Stimulated activated CD4-positive, alpha-beta T cell treated with anti-CD3 and anti-CD28 coated beads, Interleukin-4, amount 100 ng/mL, for 1 hour (primary cell): ENCODE measurements around the gene ZNF804B.

Experiments
- DNase-seq: peaks from one replicate; pipeline ENCODE4 v3.0.0-alpha.2; 2020

Gene ZNF804B

DNA sequence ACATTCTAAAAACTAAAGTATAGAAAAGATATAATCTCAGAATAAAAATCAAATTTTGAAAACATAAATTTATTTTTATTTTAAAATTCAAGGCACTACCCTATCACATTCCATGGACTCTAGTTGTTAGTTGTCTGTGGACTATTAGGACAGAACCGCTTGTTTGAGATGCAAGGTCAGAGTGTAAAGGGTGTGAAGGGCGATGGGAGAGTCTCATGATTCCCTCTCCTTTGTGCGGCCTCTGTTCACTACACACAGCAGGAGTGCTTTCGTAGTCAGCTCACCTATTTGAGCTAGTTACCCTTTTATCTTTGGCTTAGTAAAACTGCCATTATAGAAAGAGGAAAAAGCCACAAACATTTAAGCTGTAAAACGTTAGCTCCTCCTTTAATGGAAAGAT lies 225.8 kb downstream of the ZNF804B start:
- DNase-seq, result no peak

DNA sequence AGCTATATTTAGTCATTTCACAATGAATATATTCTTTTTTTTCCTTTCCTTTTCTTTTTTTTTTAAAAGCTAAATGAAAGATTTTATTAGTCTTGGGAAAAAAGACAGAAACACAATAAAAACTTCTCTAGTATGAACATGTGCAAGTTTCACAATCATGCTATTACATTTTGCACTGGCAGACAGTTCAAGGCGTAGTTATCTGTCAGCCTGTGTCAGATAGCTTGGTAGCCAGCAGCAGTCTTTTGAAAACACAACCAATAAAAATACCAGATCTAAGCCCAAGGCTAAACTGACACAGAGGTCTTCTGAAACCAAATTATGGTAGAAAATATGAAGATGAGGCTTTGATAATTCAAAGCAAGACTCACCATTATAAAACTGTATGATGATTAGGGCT lies 241.8 kb downstream of the ZNF804B start:
- DNase-seq, result no peak

DNA sequence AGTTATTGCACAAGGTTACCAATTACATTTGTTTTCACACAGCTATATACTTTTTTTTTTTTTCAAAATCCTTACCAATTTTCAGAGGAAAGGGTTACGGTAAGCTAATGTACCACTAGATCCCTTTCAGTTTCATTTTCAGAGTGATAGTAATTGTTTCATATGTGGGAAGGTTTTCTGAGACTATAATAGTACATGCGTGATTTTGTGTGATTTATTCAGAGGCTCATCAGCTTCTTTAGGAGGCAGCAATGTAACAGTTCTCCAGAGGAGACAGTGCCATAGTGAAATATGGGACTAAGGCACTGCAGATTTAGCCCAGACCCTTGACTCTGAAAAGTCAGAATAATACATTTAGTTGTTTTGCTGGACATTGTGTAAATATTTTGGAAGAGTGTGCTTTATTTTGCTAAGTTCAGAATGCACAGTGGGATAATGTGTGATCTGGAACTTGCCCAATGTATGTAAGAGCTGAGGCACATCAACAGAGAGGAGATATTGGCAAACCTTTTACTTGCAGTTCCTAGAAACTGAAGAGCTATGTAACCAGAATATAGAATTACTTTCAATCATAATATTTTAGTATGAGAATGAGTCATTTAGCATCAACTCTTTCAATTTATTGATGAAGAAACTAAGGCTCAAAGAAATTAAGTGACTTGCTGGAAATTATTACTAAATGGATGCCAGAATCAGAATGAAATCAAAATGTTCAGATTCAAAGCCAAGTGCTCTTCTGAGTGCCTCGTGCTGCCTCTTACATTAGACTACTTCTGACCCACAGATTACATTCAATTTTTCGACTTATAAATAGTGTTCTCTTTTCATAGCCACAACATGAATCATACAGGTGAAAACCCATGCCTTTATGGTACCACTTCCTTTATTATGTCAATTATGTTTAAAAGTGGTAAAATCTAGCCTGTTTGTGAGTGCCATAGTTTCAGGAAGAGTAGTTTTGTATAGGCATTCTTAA lies 243.8 kb downstream of the ZNF804B start:
- no peak for DNase-seq

DNA sequence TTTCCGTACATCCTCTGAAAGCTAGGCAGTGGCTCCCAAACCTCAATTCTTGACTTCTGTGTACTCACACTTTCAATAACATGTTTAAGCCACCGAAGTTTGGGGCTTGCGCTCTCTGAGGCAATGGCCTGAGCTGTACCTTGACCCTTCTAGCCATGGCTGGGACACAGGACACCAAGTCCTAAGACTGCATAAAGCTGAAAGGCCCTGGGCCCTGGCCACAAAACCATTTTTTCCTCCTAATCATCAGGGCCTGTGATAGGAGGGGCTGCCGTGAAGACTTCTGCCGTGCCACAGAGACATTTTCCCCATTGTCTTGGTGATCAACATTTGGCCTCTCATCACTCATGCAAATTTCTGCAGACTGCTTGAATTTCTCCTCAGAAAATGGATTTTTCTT lies 252.5 kb downstream of the ZNF804B start:
- no peak for DNase-seq

DNA sequence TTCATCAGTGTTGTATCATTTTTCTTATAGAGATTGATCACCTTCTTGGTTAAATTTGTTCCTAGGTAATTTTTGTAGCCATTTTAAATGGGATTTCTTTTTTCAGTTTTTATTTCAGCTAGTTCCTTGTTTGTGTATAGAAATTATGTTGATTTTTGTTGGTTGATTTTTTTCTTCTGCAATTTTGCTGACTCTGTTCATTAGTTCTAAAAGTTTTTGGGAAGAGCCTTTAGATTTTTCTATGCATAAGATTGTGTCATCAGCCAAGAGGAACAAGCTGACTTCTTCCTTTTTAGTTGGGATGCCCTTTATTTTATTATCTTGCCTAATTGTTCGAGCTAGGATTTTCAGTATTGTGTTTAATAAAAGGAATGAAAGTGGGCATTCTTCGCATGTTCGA lies 258.2 kb downstream of the ZNF804B start:
- DNase-seq, result no peak

DNA sequence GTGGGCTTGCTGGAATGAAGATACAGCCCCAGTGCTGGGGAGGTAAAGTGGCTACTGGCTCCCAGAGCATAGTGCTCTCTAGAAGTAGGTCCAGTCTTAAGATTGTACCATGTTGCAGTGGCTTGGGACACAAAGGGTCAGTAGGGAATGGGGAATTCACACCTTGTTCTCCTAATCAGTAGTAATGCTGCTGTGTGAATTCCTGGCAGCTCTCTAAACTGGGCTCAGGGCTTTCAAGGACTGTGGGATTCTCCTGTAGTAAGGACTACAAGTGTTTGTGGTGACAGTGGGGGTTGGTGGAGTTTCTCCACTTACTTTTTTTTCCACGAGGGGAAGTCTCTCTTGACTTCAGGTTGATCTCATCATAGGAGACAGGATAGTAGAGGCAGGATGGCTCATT lies 262.2 kb downstream of the ZNF804B start:
- DNase-seq, result no peak

DNA sequence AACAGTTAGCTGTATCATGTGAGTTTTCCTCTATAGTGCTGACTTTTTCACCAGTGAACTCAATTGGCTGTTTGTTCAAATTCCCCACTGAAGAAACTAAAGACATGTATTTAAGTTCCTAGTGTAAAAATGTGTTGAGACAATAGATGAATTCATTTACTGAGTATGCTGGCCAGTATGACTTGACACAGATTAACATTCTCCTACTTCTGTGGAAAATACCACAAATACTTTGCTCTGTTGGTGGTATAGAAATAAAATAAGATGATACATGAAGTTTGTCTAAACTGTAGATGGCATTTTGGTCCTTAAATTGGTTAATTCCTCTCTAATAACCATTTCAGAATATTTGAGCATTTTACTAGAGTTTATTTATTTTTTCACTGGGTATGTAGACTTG lies 263.7 kb downstream of the ZNF804B start:
- no peak for DNase-seq

DNA sequence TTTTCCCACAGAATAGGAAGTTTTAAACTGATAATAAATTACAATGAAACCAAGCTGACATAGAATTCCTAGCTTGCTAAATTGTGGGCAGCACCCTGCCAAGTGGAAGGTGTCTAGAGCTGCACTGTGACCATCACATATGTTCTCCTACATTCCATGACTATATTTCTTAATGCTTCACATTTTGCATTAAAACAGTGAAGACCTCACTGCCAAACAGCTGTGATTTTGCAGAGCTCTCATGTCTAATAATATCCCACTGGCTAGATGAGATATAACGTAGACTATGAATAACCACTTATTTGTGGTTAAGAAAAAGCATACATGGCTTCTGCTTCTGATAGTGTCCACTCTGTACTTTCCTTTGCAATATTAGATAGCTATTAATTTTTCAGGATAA lies 264.4 kb downstream of the ZNF804B start:
- no peak for DNase-seq

DNA sequence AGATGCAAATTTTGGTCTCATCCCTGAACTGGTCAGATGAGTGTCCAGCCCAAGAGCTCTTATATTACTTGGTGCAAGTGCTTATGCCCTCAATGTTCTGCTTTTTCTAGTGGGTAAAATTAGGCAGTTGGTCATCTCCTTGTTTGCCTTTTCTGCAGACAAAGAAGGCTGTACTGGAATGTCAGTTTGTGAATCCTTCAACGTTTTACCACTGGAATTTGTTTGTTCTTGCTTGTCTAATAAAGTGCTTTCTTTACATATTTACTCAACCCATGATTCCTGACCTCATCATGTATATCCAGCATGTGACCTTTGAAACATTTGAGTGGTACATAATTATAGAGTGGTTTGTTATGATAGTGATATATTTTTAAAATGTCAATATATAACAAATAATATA lies 268.3 kb downstream of the ZNF804B start:
- DNase-seq, result no peak

DNA sequence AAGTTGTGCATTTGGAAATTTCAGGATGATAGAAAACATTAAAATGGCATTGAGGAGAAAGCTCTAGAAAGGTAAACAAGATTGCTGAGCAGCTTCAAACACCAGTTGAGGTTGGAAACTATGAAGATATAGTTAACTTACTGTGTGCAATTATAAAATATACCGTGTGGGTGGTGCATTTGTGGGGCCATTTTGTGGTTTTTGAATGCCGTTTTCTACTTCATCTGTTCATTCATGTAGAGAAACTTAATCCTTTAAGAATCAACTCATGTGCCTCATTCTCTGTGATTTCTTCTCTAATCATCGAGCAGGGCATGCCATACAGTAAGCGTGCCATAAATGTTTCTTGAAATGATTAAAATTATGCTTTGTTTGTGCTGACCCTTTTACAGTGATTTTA lies 268.8 kb downstream of the ZNF804B start:
- no peak for DNase-seq

DNA sequence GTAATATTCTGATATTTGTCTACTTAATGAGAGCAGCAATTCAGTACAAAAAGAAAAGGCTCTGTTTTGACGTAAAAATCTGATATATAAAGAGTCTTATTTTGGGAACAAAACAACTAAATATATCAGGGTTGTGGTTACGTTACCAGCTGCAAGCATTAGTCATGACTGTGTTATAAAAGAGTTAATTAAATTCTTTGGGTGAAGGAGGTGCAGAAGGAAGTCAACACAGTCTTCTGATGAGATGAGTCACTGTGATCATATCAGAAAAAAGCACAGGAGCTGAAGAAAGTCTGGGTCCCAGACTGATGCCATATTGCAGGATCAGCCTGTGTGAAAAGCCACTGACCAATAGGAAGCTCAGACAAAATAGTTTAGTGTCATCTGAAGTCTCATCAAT lies 270.4 kb downstream of the ZNF804B start:
- DNase-seq, result no peak

DNA sequence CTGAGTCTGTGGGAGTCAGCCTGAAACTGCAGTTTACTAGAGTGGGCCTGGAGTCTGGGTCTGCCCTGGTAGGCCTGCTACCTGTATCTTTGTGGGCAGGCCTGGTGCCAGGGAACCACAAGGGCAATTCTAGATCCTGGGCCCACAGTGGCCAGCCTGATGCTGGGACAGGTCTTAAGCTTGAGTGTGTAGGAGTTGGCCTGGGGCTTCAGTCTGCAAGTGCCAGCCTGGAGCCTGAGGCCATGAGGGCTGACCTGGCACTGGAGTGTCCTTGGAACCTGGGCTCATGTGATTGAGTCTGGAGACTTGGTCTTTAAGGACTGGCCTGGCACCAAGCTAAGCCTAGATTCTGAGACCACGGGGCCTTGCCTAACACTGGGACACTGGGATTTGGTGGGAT lies 281.7 kb downstream of the ZNF804B start:
- no peak for DNase-seq

DNA sequence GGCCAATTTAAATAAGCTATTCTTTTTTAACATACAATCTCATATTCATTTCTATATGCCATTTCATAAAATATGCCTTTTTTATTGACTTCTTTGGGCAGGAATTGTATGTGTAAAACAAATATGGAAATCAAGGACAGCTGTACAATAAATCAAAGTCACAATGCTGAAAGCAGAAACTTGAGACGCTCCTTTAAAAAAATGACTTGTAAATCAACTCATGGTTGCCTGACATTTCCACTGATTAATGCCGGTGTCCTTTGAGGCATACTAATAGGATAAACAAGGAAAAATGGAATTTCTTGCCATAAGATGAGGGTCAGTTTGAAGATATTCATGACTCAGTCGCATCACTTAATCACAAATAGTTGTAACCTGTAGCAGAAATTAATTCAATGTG lies 283.4 kb downstream of the ZNF804B start:
- no peak for DNase-seq

DNA sequence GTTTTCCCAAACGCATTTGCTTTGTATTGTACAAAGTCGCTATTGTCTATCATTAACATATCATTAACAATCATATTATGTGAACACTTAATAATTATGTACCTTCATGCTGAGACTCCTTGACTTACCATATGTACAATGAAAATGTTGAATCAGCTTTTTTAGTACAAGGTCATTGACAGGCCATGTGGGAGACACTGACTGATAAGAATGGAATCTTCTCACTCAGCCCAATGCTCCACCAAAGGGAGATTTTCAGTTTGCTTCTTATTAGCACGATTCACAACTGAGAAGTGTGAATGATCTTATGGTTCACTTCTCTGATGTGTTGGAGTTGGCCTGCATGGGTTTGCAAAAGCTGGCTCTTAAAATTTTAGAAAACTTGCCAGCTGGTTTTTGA lies 289.5 kb downstream of the ZNF804B start:
- no peak for DNase-seq

DNA sequence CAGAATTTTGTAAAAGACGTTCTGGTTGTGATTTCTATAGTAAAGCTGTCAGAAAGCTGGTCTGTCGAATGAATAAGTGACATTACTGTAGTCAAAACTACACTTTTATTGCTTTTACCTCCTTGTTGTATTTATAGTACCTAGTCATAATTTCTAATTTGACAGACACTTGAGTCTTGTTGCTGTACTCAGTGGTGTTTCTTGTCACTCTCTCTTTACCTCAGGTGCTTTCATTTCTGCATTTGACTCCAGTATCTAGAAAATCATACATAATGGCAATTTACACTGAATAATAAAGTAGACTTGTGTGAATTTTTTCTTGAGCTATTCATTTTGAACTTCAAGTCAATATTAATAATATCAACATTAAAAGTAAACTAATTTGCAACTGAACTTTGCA lies 293.6 kb downstream of the ZNF804B start:
- DNase-seq, result no peak

DNA sequence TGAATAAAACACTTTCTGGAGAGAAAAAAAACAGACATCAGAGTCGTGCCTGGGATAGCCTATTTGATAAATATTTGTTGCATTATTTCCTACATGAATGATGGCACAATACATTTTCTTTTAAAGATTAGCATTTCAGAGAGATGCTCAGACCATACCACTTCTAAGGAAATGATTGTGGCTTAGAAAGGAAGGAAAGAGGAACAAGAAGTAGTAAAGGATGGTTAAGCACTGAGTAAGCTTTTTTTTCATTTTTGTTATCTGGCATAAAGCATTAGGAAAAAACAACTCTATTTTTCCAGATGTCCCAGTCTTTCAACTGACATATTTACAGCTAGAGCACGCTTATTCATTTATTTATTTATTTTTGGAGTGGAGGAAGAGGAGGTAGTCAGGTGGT lies 294.9 kb downstream of the ZNF804B start:
- DNase-seq, result no peak

DNA sequence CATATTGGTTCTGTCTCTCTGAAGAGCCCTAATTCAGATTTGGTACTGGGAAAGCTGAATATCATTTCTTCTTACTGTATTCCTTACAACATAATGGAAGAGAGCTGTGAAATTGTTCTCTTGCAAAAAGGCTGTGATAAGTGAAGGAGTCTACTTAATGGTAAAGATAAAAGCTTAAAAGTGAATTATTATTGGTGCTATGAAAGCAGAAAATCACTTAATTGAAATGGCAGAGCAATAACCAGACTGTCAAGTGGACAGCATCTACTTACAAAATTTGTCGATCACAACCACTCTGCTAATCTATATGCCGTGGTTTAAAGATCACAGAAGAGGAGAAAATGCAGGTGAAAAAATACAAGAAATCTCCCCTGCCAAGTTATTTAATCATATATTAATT lies 300.7 kb downstream of the ZNF804B start:
- DNase-seq, result no peak

DNA sequence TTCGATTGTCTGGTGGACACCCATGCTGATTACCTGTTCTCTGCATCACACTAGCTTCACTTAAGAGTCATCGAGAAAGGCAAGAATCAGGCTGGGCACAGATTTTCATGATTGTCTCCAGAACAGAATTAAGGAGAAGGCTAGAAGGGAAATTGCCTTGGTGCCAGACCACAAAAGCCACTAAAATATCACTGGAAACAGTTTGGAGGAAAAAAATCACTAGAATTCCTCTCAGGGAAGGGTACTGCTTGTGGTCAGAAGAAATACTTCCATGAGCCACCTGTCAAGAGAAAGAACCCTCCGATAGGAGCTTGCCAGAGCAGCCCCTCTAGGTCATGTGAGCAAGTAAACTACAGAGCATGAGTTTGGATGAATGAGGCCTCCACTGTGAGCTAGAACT lies 305.3 kb downstream of the ZNF804B start:
- DNase-seq, result no peak

DNA sequence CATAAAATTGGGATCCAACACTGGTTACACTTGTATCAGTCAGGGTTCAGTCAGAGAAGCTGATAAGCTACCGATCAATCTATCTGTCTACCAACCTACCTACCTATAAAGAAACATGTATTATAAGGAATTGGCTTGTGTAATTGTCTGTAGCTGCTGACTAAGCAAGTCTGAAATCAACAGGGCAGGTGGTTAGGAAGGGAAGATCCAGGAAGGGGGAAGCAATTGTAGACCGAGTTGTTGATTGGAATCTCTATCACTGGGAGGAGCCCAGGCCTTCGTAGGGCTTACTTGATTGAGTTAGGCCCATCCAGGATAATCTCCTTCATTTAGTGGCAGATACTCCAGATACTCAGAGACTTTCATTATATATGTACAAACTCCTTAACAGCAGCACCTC lies 307.5 kb downstream of the ZNF804B start:
- DNase-seq, result no peak

DNA sequence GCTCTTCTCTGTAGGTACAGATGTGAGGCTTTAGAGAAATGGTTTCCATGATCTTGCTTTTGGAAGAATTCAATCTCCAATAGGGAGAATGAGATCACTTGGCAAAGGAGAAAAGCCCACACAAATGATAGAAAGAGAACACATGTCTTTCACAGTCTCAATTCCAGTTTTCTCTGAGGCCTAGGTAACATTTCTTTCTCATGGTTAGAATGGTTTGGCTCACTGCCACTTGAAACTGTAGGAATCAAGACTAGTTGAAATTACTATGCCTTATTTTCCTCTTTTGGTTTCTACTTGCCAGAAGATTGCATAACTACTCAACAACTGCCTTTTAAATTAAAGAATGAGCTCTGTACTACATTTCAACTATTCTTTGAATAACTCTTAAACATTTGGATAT lies 312.6 kb downstream of the ZNF804B start:
- no peak for DNase-seq

DNA sequence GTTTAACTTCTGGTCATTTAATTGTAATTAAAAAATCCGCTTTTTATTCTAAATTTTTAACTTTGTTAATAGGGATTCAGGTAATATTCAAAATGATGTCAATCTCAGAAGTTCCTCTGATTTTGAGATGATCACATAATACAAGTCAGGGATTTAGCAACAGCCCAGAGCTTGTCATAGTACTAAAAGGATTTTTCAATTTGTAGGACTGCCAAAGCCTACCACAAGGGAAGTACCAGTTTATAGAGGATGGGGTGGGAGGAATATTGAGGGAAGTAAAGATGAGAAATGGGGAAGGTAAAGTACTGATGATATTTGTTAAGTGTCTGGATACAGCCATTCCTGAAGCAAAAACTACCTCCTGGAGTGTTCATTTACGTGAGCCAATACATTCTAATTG lies 314.3 kb downstream of the ZNF804B start:
- no peak for DNase-seq

DNA sequence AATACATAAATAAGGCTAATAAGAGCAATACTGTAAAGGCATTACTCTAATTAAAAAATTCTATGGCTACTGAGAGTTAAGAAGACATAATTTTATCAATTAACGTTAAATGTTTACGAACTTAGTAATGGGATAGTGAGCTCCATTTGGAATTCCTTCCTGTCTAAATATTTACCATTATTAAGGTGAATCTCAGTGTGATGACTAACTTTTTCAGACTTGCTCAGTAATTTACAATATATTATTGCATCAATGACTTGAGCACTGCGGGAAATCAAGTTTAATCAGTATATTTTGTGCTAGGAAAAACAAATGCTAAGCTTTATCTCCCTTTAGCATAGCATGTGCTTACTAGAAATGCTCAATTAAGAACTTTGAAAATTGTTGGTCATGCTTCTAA lies 318.5 kb downstream of the ZNF804B start:
- no peak for DNase-seq

DNA sequence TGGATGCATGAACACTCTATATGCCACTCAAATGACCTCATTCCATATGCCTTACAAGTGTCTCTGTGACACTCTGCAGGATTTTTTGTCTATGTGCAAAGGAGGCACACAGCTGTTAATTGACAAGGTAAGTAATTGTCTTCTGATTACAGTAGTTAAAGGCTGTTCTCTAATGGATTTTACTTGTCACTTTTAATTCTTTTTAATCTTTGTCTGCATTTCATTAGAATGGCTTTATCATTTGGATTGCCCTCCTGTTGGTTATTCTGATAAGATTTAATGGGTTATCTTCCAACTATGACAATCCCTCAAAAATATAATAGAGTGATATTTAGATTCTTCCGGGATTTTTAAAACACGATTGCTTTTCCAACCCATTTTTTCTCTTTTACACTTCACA lies 326.1 kb downstream of the ZNF804B start:
- DNase-seq, result no peak

DNA sequence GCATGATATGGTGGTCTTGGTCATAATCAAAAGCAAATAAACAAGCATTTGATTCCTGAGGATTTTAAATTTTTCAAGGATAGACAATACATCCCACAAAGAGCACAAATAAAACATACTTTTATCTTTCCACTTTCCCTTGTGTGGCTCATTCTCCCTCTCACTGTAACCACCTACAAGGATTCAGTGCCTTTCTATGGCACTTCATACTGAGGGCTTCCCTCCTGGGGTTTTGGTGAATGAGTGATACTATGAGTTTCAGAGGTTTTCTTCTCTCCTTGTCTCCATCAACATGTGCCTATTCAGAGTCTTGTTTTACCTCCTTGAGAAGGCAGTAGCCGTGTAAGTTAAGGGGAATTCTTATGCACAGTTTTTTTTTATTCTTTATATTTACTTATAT lies 332.1 kb downstream of the ZNF804B start:
- no peak for DNase-seq

DNA sequence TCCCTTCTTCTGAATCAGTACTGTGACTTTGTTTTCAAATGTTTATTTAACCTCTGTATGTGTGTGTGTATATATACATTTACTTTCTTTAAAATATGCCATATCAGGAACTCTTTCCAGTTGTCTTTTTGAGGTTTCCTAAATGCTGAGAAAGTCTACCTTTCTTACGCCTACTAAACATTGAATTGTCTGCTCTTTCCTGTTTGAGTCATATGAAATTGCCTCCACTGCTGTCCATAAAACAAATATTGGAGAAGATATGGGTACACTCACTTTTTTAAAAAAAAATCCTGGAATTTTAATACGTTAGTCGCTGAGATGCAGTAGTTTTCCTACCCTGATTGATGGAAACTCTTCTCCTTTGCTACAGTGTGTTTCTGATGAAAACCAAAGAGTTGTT lies 334.8 kb downstream of the ZNF804B start:
- no peak for DNase-seq
